Measurements from ENCODE around the gene ARL4A.
"Not testable (repeated sequence)": the region's sequence is repeated elsewhere in the genome, so short reads cannot be mapped to it uniquely, and the experiment has no call there.

The ARL4A gene

GRCh38 chr7:12686891-12687717 lies at the start of gene ARL4A:
ARL4A (plus strand) TSS chr7:12687633; CDS start chr7:12688255, 622 bp downstream.
- peak; percentile 99 for DNase-seq (ENCODE audit: low spot score)

GRCh38 chr7:12637819-12638592 lies 49.4 kb upstream of the ARL4A start:
- DNase-seq (ENCODE audit: low spot score): no peak

- peak; percentile 54 for DNase-seq (ENCODE audit: low spot score)
These were observed 48.5 kb upstream of the ARL4A start for GRCh38 chr7:12638851-12639456.

GRCh38 chr7:12640299-12641096 lies 46.9 kb upstream of the ARL4A start:
- no peak for DNase-seq (ENCODE audit: low spot score)

- DNase-seq (ENCODE audit: low spot score): no peak
These were observed 46.2 kb upstream of the ARL4A start for GRCh38 chr7:12641196-12641595.

- no peak for DNase-seq (ENCODE audit: low spot score)
These were observed 44.9 kb upstream of the ARL4A start for GRCh38 chr7:12642508-12642907.

GRCh38 chr7:12643001-12643643 lies 44.3 kb upstream of the ARL4A start:
- peak; percentile 40 for DNase-seq (ENCODE audit: low spot score)

- DNase-seq (ENCODE audit: low spot score): no peak
These were observed 43.8 kb upstream of the ARL4A start for GRCh38 chr7:12643644-12644043.

GRCh38 chr7:12645212-12645611 lies 42.2 kb upstream of the ARL4A start:
- DNase-seq (ENCODE audit: low spot score): not testable (repeated sequence)

- no peak for DNase-seq (ENCODE audit: low spot score)
These were observed 41.3 kb upstream of the ARL4A start for GRCh38 chr7:12646139-12646538.

GRCh38 chr7:12647364-12648219 lies 39.8 kb upstream of the ARL4A start:
- DNase-seq (ENCODE audit: low spot score): no peak

- DNase-seq (ENCODE audit: low spot score): no peak
These were observed 38.6 kb upstream of the ARL4A start for GRCh38 chr7:12648704-12649261.

- DNase-seq (ENCODE audit: low spot score): no peak
These were observed 38.1 kb upstream of the ARL4A start for GRCh38 chr7:12649348-12649747.

- DNase-seq (ENCODE audit: low spot score): no peak
These were observed 37.4 kb upstream of the ARL4A start for GRCh38 chr7:12650080-12650479.

GRCh38 chr7:12653110-12653509 lies 34.3 kb upstream of the ARL4A start:
- DNase-seq (ENCODE audit: low spot score): no peak

- DNase-seq (ENCODE audit: low spot score): no peak
These were observed 33.9 kb upstream of the ARL4A start for GRCh38 chr7:12653518-12653917.

- DNase-seq (ENCODE audit: low spot score): no peak
These were observed 32.3 kb upstream of the ARL4A start for GRCh38 chr7:12655161-12655560.

- DNase-seq (ENCODE audit: low spot score): not testable (repeated sequence)
These were observed 27.0 kb upstream of the ARL4A start for GRCh38 chr7:12660423-12660822.

GRCh38 chr7:12660986-12661385 lies 26.4 kb upstream of the ARL4A start:
- DNase-seq (ENCODE audit: low spot score): not testable (repeated sequence)

- no peak for DNase-seq (ENCODE audit: low spot score)
These were observed 25.9 kb upstream of the ARL4A start for GRCh38 chr7:12661581-12661980.
